Activated naive CD8-positive, alpha-beta T cell (primary cell): ENCODE measurements around the gene SLC35F4.

Experiments used
- H3K27ac Mint-ChIP-seq: one replicate; pipeline ENCODE4 v1.8.0; 2021; ENCODE audit warnings: mixed read lengths
- H3K27me3 Mint-ChIP-seq: one replicate; pipeline ENCODE4 v1.8.0; 2021; ENCODE audit warnings: mixed read lengths
- H3K36me3 Mint-ChIP-seq: one replicate; pipeline ENCODE4 v1.8.0; 2021; ENCODE audit warnings: mixed read lengths
- H3K4me1 Mint-ChIP-seq: one replicate; pipeline ENCODE4 v1.8.0; 2021; ENCODE audit warnings: low read depth, mixed read lengths
- H3K4me3 Mint-ChIP-seq: one replicate; pipeline ENCODE4 v1.8.0; 2021; ENCODE audit warnings: mild to moderate bottlenecking, mixed read lengths
- H3K9me3 Mint-ChIP-seq: one replicate; pipeline ENCODE4 v1.8.0; 2021; ENCODE audit warnings: low read depth, mixed read lengths

The SLC35F4 gene

DNA sequence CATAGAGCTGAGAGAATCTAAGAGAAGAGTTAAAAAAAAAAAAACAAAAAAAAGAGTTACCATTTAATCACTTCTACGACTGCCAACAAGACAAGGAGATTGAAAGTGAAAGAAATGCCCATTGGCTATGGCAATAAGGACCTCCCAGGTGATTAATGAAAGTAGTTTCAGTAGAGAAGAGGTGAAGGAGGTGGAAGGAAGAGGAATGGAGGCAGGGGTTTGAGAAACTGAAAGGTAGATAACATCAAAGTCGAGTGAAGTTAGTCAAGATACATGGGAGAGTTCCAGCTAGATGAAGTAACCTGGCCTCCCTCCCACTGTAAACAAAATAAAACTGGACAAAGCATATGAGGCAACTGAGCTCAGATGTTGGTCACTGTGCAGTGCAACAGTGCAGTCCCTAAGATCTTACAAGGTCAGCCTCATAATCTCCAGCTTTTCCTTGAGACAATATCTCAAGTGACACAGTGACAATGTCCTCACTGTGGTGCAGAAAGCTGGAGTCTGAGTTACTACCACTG, 254.3 kb downstream of the SLC35F4 start:
- no peaks in the 10 kb centered on the region for H3K4me1 Mint-ChIP-seq
- no peak overlapping the region for H3K27ac Mint-ChIP-seq
- H3K4me3 Mint-ChIP-seq = no peak overlapping the region
- no peaks in the 10 kb centered on the region for H3K36me3 Mint-ChIP-seq
- peaks cover 8% of the 10 kb centered on the region for H3K27me3 Mint-ChIP-seq
- peaks cover 14% of the 10 kb centered on the region for H3K9me3 Mint-ChIP-seq

- H3K27me3 Mint-ChIP-seq = peaks cover 8% of the 10 kb centered on the region
- no peak overlapping the region for H3K4me3 Mint-ChIP-seq
- H3K9me3 Mint-ChIP-seq = peaks cover 14% of the 10 kb centered on the region
- H3K36me3 Mint-ChIP-seq = no peaks in the 10 kb centered on the region
- H3K4me1 Mint-ChIP-seq = no peaks in the 10 kb centered on the region
- no peak overlapping the region for H3K27ac Mint-ChIP-seq
Observed at GRCh38 chr14:57610631-57611030, 255.3 kb downstream of the SLC35F4 start.

GRCh38 chr14:57609192-57610075, 256.5 kb downstream of the SLC35F4 start:
- no peak overlapping the region for H3K4me3 Mint-ChIP-seq
- peaks cover 18% of the 10 kb centered on the region for H3K9me3 Mint-ChIP-seq
- peaks cover 6% of the 10 kb centered on the region for H3K27me3 Mint-ChIP-seq
- H3K4me1 Mint-ChIP-seq = no peaks in the 10 kb centered on the region
- H3K27ac Mint-ChIP-seq = no peak overlapping the region
- no peaks in the 10 kb centered on the region for H3K36me3 Mint-ChIP-seq

- no peak overlapping the region for H3K4me3 Mint-ChIP-seq
- no peaks in the 10 kb centered on the region for H3K36me3 Mint-ChIP-seq
- H3K27ac Mint-ChIP-seq = no peak overlapping the region
- H3K27me3 Mint-ChIP-seq = peaks cover 3% of the 10 kb centered on the region
- H3K9me3 Mint-ChIP-seq = peaks cover 24% of the 10 kb centered on the region
- no peaks in the 10 kb centered on the region for H3K4me1 Mint-ChIP-seq
Observed at GRCh38 chr14:57607086-57607485, 258.8 kb downstream of the SLC35F4 start.

DNA sequence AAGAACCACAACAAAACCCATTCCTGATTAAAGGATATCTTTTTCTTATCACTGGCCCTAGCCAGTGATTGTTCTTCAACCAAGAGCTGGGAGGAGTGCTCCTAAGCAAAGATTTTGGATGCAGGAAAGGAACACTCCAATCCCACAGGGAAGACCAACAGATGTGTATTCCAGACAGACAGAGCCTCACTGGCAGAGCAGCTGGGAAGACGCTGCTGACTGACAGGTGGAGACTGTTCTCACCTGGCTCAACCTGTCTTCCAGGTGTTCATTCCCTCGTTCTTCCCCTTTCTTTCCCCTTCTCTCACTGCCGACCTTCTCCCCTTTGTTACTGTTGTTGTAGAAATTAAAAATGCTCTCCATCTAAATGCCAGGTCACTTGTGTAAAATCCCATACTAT, 282.5 kb downstream of the SLC35F4 start:
- Mint-ChIP-seq H3K27me3 (no peaks in the 10 kb centered on the region), H3K9me3 (peaks cover 11% of the 10 kb centered on the region), H3K27ac (no peak overlapping the region), H3K4me3 (no peak overlapping the region), H3K36me3 (peaks cover 8% of the 10 kb centered on the region), H3K4me1 (no peaks in the 10 kb centered on the region)

- Mint-ChIP-seq H3K27ac (no peak overlapping the region), H3K4me1 (no peaks in the 10 kb centered on the region), H3K4me3 (no peak overlapping the region), H3K27me3 (no peaks in the 10 kb centered on the region), H3K36me3 (peaks cover 8% of the 10 kb centered on the region), H3K9me3 (peaks cover 11% of the 10 kb centered on the region)
Observed at GRCh38 chr14:57582746-57583145, 283.1 kb downstream of the SLC35F4 start.

DNA sequence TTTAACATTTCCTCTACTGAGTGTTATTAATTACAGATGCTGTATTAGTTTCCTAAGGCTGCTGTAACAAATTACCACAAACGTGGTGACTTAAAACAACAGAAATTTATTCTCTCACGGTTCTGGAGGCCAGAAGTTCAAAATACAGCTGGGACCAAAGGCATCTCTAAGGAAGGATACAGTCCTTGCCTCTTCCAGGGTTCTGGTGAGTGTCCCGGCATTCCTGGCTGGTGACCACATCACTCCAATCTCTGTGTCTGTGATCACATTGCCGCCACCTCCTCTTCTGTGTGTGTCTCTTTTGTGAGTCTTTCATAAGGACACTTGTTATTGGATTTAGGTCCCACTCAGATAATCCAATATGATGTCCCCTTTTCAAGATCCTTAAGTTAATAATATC, 287.1 kb downstream of the SLC35F4 start:
- Mint-ChIP-seq H3K27ac (no peak overlapping the region), H3K4me3 (no peak overlapping the region), H3K4me1 (no peaks in the 10 kb centered on the region), H3K27me3 (no peaks in the 10 kb centered on the region), H3K36me3 (peaks cover 7% of the 10 kb centered on the region), H3K9me3 (no peaks in the 10 kb centered on the region)

DNA sequence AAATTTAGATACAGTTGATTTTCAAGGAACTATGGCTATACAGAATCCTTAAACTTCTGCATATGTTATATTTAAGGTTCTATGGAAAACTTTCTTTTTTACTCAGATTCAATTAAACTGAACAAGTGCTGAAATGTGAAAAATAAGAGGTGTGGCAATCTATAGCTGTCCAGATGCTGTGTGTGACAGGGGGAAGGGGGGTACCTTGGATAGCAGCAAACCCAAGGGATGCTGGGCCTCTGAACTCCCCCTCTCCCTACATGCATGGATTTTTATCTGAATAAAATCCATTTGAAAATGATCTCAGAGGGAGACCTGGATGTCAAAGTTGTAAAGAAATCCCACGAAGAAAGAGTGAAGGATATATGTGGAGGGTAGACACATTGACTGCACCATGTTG, 289.4 kb downstream of the SLC35F4 start:
- peaks cover 2% of the 10 kb centered on the region for H3K36me3 Mint-ChIP-seq
- no peak overlapping the region for H3K27ac Mint-ChIP-seq
- H3K27me3 Mint-ChIP-seq = no peaks in the 10 kb centered on the region
- H3K4me1 Mint-ChIP-seq = no peaks in the 10 kb centered on the region
- no peaks in the 10 kb centered on the region for H3K9me3 Mint-ChIP-seq
- H3K4me3 Mint-ChIP-seq = no peak overlapping the region

GRCh38 chr14:57575482-57575881, 290.4 kb downstream of the SLC35F4 start:
- Mint-ChIP-seq H3K4me1 (no peaks in the 10 kb centered on the region), H3K27ac (no peak overlapping the region), H3K27me3 (no peaks in the 10 kb centered on the region), H3K36me3 (no peaks in the 10 kb centered on the region), H3K9me3 (no peaks in the 10 kb centered on the region), H3K4me3 (no peak overlapping the region)

DNA sequence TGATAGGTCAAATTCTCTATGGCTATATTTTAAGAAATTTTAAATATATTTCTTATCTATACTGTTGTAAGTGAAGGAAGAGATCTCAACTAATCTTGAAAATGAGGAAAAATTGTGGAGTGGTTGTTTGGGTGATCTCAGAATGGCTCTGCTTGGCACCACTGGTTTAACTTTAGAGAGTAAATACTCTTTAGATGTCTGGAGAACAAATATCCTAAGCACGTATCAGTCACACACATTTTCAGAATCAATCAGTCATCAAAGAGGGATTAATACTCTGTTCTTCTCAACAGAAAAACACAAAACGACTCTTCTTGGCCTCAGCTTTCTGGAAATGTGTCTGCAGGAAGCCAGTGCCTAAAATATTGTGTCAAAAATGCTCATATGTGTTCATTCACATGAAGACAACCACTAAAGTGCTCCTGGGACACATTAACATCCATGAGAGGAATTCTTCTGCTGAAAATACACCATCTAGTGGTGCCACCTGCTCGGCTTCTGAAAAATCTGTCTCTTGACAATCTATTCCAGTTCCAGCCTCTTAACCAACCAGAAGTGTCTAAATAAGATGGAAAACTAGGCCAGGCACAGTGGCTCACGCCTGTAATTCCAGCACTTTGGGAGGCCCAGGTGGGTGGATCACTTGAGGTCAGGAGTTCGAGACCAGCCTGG, 291.1 kb downstream of the SLC35F4 start:
- Mint-ChIP-seq H3K4me3 (no peak overlapping the region), H3K4me1 (no peaks in the 10 kb centered on the region), H3K27me3 (no peaks in the 10 kb centered on the region), H3K27ac (no peak overlapping the region), H3K9me3 (no peaks in the 10 kb centered on the region), H3K36me3 (no peaks in the 10 kb centered on the region)

DNA sequence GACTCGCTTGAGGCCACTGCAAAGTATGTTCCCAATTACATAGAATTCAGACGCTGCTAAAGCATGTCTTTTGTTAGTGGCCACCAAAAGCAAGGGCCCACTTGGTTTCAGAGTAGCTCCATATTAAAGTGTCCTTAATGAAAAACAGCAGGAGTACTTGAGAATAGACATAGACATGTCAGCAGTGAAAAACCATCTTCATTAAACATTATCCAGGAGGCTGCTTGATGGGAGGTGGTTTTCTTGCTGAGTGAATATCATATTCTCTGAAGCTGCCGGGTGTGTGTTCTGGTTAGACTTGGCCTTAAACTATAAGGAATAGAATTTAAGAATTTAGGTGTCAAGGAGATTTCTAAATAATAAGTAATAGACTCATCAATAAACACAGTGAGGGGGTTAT, 292.7 kb downstream of the SLC35F4 start:
- no peaks in the 10 kb centered on the region for H3K9me3 Mint-ChIP-seq
- no peaks in the 10 kb centered on the region for H3K36me3 Mint-ChIP-seq
- no peak overlapping the region for H3K4me3 Mint-ChIP-seq
- no peak overlapping the region for H3K27ac Mint-ChIP-seq
- no peaks in the 10 kb centered on the region for H3K4me1 Mint-ChIP-seq
- H3K27me3 Mint-ChIP-seq = no peaks in the 10 kb centered on the region

DNA sequence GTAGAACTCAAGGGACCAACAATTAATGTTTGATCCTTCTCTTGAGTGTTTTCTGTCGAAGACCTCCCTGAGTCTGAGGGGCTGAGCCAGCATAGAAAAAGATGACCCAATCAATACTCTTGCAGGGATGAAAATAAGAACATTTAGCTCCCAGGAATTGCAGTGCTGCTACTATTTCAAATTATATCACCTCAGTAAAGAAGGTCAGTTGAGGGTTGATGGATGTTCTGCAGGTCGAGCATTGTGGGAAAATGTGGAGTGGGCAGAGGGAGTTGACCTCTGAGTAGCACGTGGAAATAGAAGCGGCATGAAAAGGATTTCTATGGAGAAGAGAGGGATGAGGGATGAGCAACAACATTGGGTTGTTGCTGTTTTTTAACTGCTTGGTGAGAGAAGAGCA, 297.3 kb downstream of the SLC35F4 start:
- Mint-ChIP-seq H3K9me3 (no peaks in the 10 kb centered on the region), H3K27me3 (no peaks in the 10 kb centered on the region), H3K4me3 (no peak overlapping the region), H3K36me3 (no peaks in the 10 kb centered on the region), H3K27ac (no peak overlapping the region), H3K4me1 (no peaks in the 10 kb centered on the region)

DNA sequence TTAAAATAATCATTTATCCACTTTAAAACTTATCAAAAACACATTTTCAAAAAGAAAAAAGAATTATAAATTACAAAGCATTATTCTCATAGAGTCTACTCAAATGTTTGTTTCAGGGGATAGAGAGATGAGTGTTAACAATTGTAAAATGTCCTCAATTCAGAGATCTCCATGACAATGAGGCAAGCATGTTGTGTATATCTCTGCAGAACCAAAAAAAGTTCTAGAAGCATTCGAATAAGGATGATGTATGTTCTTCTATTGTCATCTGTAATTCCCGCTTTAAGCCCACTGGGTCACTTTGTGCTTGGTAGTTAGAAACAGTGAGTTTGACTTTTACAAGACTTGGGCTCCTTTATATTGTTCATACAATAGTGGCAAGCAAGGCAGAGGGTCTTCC, 298.7 kb downstream of the SLC35F4 start:
- Mint-ChIP-seq H3K4me1 (no peaks in the 10 kb centered on the region), H3K9me3 (no peaks in the 10 kb centered on the region), H3K27me3 (no peaks in the 10 kb centered on the region), H3K4me3 (no peak overlapping the region), H3K27ac (no peak overlapping the region), H3K36me3 (no peaks in the 10 kb centered on the region)

GRCh38 chr14:57560681-57561080, 305.2 kb downstream of the SLC35F4 start:
- Mint-ChIP-seq H3K4me3 (no peak overlapping the region), H3K4me1 (no peaks in the 10 kb centered on the region), H3K27ac (no peak overlapping the region), H3K9me3 (no peaks in the 10 kb centered on the region), H3K27me3 (peaks cover 3% of the 10 kb centered on the region), H3K36me3 (no peaks in the 10 kb centered on the region)

- H3K36me3 Mint-ChIP-seq = no peaks in the 10 kb centered on the region
- no peak overlapping the region for H3K4me3 Mint-ChIP-seq
- peaks cover 3% of the 10 kb centered on the region for H3K9me3 Mint-ChIP-seq
- no peaks in the 10 kb centered on the region for H3K4me1 Mint-ChIP-seq
- no peak overlapping the region for H3K27ac Mint-ChIP-seq
- peaks cover 3% of the 10 kb centered on the region for H3K27me3 Mint-ChIP-seq
Observed at GRCh38 chr14:57559576-57559975, 306.3 kb downstream of the SLC35F4 start.
